OCI-LY1 (cell line): Measurements from ENCODE around the gene FZD4.

Source experiments
- H2AFZ ChIP-seq: fragments of 200-600 bp; sonication (generic), shearing (Covaris generic); 2 replicates; pipeline ENCODE4 v1.6.0; 2014; ENCODE audit warnings: antibody characterized with exemption, mild to moderate bottlenecking, low read length
- H3F3A ChIP-seq: fragments of 200-600 bp; sonication (generic), shearing (Covaris generic); 2 replicates; pipeline ENCODE4 v1.6.0; 2014; ENCODE audit warnings: mild to moderate bottlenecking, antibody characterized with exemption, low read length, moderate library complexity; ENCODE audit not compliant: insufficient read depth
- H3K27ac ChIP-seq: fragments of 200-600 bp; sonication (generic); 2 replicates; pipeline ENCODE4 v1.5.1; 2014; ENCODE audit warnings: low read length, mixed run types, mild to moderate bottlenecking, low read depth; ENCODE audit not compliant: poor library complexity, severe bottlenecking
- H3K27me3 ChIP-seq: fragments of 200-600 bp; sonication (generic); 2 replicates; pipeline ENCODE4 v1.6.0; 2014; ENCODE audit warnings: antibody characterized with exemption, mild to moderate bottlenecking, low read length, moderate library complexity; ENCODE audit not compliant: insufficient read depth
- H3K36me3 ChIP-seq: fragments of 200-600 bp; sonication (generic); 2 replicates; pipeline ENCODE4 v1.6.1; 2014; ENCODE audit warnings: mild to moderate bottlenecking, antibody characterized with exemption, low read length, moderate library complexity, mixed read lengths; ENCODE audit not compliant: insufficient read depth
- H3K4me1 ChIP-seq: fragments of 200-600 bp; sonication (generic); 2 replicates; pipeline ENCODE4 v1.5.1; 2014; ENCODE audit warnings: mild to moderate bottlenecking, low read length, moderate library complexity; ENCODE audit not compliant: insufficient read depth, severe bottlenecking
- H3K4me2 ChIP-seq: fragments of 200-600 bp; sonication (generic), shearing (Covaris generic); 2 replicates; pipeline ENCODE4 v1.6.1; 2014; ENCODE audit warnings: low read length
- H3K4me3 ChIP-seq: fragments of 200-600 bp; sonication (generic); 2 replicates; pipeline ENCODE4 v1.5.1; 2014; ENCODE audit warnings: low read length, low read depth, mild to moderate bottlenecking, mixed read lengths; ENCODE audit not compliant: poor library complexity, severe bottlenecking
- H3K79me2 ChIP-seq: fragments of 200-600 bp; shearing (Covaris generic); 2 replicates; pipeline ENCODE4 v1.6.1; 2016; ENCODE audit warnings: mixed run types, low read length, mixed read lengths; ENCODE audit not compliant: insufficient read depth
- H3K9ac ChIP-seq: fragments of 200-600 bp; sonication (generic), shearing (Covaris generic); 2 replicates; pipeline ENCODE4 v1.6.1; 2014; ENCODE audit warnings: mild to moderate bottlenecking, low read length, mixed read lengths
- H3K9me2 ChIP-seq: fragments of 200-600 bp; sonication (generic), shearing (Covaris generic); 2 replicates; pipeline ENCODE4 v1.6.1; 2014; ENCODE audit warnings: low read depth, mild to moderate bottlenecking, low read length, mixed read lengths
- H3K9me3 ChIP-seq: fragments of 200-600 bp; shearing (Covaris generic); 2 replicates; pipeline ENCODE4 v1.6.1; 2014; ENCODE audit warnings: low read length, mixed read lengths
- H4K20me1 ChIP-seq: fragments of 200-600 bp; sonication (generic), shearing (Covaris generic); 2 replicates; pipeline ENCODE4 v1.6.0; 2016; ENCODE audit warnings: mild to moderate bottlenecking, low read length; ENCODE audit not compliant: insufficient read depth
- CTCF ChIP-seq: fragments of 200-600 bp; sonication (generic), shearing (Covaris generic); IDR thresholded peaks from 2 replicates; pipeline ENCODE4 v1.5.1; 2017; ENCODE audit warnings: mild to moderate bottlenecking, antibody characterized with exemption, low read length, moderate library complexity, mixed read lengths
- EZH2 ChIP-seq: fragments of 200-600 bp; sonication (generic), shearing (Covaris generic); IDR thresholded peaks from 2 replicates; pipeline ENCODE4 v1.8.0; 2017; ENCODE audit warnings: borderline replicate concordance, mixed run types, mild to moderate bottlenecking, antibody characterized with exemption, low read length, moderate library complexity, mixed read lengths

FZD4 gene

GRCh38 chr11:86957976-86958646 is 2.9 kb upstream of the FZD4 start:
- no peak overlapping the region for H3K9ac ChIP-seq
- H3K27ac ChIP-seq, result no peak overlapping the region
- no peaks in the 10 kb centered on the region for H3K9me3 ChIP-seq
- no peaks in the 10 kb centered on the region for H4K20me1 ChIP-seq
- H2AFZ ChIP-seq, result no peak overlapping the region
- no peaks in the 10 kb centered on the region for H3K79me2 ChIP-seq
- TF ChIP-seq EZH2 (no peak), CTCF (no peak)
- H3K4me3 ChIP-seq, result no peak overlapping the region
- no peak overlapping the region for H3K4me2 ChIP-seq
- H3K27me3 ChIP-seq, result peaks cover 4% of the 10 kb centered on the region; the same call in 1 of the 2 replicates
- H3K9me2 ChIP-seq, result no peaks in the 10 kb centered on the region
- peaks cover 13% of the 10 kb centered on the region for H3K4me1 ChIP-seq
- H3F3A ChIP-seq, result no peaks in the 10 kb centered on the region
- H3K36me3 ChIP-seq, result no peaks in the 10 kb centered on the region

GRCh38 chr11:86956905-86957195 is 1.7 kb upstream of the FZD4 start:
- Histone ChIP-seq H3F3A (no peaks in the 10 kb centered on the region), H3K4me2 (no peak overlapping the region), H3K79me2 (no peaks in the 10 kb centered on the region), H3K9me3 (no peaks in the 10 kb centered on the region), H3K36me3 (no peaks in the 10 kb centered on the region), H3K9me2 (no peaks in the 10 kb centered on the region), H3K27ac (no peak overlapping the region), H3K27me3 (peaks cover 4% of the 10 kb centered on the region; the same call in 1 of the 2 replicates), H3K9ac (no peak overlapping the region), H3K4me3 (no peak overlapping the region), H2AFZ (no peak overlapping the region), H3K4me1 (peaks cover 13% of the 10 kb centered on the region), H4K20me1 (no peaks in the 10 kb centered on the region)
- TF ChIP-seq EZH2, result no peak
- no peak for TF ChIP-seq CTCF

- no peak overlapping the region for H2AFZ ChIP-seq
- H3K27me3 ChIP-seq, result peaks cover 4% of the 10 kb centered on the region; the same call in 1 of the 2 replicates
- H3K4me2 ChIP-seq, result peak overlapping the region; percentile 49
- H3K27ac ChIP-seq, result no peak overlapping the region
- H3F3A ChIP-seq, result no peaks in the 10 kb centered on the region
- H4K20me1 ChIP-seq, result no peaks in the 10 kb centered on the region
- peak overlapping the region; percentile 34; the same call in 1 of the 2 replicates for H3K9ac ChIP-seq
- H3K36me3 ChIP-seq, result no peaks in the 10 kb centered on the region
- no peak for TF ChIP-seq EZH2
- no peak for TF ChIP-seq CTCF
- H3K4me3 ChIP-seq, result peak overlapping the region; percentile 55
- peaks cover 13% of the 10 kb centered on the region for H3K4me1 ChIP-seq
- no peaks in the 10 kb centered on the region for H3K9me3 ChIP-seq
- H3K9me2 ChIP-seq, result no peaks in the 10 kb centered on the region
- no peaks in the 10 kb centered on the region for H3K79me2 ChIP-seq
These were observed 159 bp downstream of the FZD4 start for GRCh38 chr11:86955111-86955360.
